SW480 (cell line): ENCODE measurements around the gene ADIRF.
A peak's percentile ranks its signal among the peaks of the same experiment; 100 is the strongest.
"Not testable (repeated sequence)": the region's sequence is repeated elsewhere in the genome, so short reads cannot be mapped to it uniquely, and the experiment has no call there.

ENCODE experiments used
- DNase-seq: peaks from one replicate; pipeline ENCODE4 v3.0.0-alpha.2; 2016; ENCODE audit warnings: low spot score

The ADIRF gene

GRCh38 chr10:86968271-86968993 lies at the start of gene ADIRF:
TSS of gene ADIRF (plus strand) at chr10:86968482. CDS start at chr10:86968545, 63 bp downstream.
- DNase-seq, result peak; percentile 57

GRCh38 chr10:86922553-86922961 lies 45.7 kb upstream of the ADIRF start:
- DNase-seq, result no peak

DNA sequence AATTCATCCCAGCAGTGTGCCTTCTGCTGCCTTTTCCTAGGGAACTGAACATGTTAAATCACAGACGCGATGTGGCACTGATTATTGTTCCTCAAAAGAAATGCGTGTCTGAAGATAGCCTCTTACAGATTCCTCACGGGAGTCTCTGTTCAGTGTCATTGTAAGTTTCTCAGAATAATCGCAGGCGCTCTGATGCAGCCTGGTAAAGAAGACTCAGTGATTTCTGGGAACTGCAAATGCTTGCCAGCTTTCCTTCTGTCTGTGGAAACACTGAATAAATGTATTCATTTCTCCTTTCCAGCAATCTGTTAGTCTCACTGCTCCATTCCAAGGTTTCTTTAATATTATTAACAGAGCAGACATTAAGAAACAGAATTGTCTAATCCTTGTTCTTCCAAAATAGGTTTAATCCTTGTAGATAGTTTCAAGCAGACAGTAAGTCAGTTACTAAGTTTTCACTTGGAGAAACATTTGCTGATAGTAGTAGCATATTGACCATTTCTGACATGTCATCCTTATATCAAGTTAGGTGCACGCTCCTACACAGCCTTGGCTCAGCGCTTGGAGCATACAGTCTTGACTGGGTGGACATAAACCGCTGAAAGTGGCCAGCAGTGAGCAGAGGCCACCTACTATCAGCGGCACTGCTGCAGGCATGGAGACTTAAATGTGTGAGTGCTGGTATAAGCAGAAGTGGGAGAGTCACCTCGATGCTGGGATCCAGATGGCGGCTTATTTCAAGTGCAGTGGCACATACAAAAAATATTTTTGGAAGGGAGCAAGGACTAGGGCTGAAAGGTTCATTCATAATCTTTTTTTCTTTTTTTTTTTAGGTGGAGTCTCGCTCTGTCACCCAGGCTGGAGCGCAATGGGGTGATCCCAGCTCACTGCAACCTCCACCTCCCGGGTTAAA lies 38.6 kb upstream of the ADIRF start:
- no peak for DNase-seq

DNA sequence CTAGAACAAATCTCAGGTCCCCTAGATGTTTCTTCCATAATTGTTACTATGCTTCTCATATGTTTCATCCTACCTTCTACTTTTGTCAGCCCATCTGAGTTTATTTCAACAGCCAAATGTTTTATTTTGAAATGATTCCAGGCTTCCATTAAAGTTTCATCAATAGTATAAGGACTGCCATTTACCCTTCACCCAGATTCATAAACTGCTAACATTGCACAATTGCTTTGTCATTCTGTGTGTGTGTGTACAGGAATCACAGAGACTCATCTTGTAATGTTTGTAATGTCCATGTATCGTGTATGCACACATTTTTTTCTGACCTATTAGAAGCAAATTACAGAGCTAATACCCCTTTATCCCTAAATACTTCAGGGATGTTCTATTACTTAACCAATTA lies 36.4 kb upstream of the ADIRF start:
- no peak for DNase-seq

- DNase-seq, result no peak
These were observed 35.6 kb upstream of the ADIRF start for GRCh38 chr10:86932674-86933073.

- DNase-seq, result not testable (repeated sequence)
These were observed 34.0 kb upstream of the ADIRF start for GRCh38 chr10:86934162-86934711.

DNA sequence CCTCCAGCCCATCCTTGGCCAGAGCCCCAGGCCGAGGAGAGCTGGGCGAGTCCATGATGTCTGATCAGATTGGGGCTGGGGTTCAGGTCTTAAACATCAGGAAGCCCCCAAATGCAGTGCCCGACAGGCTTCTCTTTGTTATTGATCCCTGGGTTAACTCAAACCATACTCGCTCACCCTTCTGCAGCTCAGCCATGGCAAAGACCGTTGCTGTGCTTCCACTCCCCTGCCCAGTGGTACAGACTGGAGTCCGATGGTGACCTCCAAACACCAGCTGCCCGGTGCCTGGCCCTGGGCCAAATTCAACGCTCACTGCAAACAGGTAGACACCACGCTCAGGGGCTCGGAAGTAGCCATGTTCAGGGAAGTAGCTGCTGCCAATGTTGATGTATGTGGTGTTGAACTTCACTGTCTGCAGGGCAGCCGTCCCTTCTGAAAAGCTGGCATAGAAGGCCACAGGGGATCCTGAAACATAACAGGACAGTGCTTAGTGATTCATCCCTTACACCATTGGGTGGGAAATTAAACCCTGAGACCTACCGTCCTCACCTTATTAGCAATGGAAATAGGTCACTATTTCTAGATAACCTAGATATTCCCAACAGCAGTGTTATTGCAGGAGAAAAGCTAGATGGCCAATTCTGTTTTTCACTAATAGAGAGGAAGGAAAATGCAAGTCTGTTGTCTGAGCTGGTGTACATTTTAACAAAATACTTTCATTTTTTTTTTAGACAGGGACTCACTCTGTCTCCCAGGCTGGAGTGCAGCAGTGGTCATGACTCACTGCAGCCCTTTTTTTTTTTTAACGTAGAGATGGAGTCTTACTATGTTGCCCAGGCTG lies 31.4 kb upstream of the ADIRF start:
- DNase-seq, result no peak

DNA sequence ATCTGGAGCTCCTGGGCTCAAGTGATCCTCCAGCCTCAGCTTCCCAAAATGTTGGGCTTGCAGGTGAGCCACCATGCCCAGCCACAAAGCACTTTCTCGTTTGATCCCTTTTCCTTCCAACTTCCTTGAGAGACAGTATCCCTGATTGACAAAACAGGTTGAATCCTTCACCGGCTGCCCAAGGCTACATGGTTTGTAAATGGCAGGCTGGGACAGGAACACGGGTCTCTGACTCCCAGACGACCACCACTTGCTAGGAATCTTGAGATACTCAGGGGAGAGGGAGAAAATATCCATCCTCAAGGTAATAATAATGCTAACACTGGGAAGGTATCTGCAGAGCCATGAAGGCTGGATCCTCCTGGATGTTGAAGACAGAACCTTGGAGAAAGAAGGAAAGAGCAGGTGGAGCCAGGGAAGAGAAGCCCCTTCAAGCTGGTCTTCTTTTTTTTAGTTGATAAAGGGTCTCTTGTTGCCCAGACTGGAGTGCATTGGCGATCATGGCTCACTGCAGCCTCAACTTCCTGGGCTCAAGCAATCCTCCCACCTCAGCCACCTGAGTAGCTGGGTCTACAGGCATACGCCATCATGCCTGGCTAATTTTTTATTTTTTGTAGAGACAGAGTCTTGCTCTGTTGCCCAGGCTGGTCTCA lies 30.7 kb upstream of the ADIRF start:
- no peak for DNase-seq

DNA sequence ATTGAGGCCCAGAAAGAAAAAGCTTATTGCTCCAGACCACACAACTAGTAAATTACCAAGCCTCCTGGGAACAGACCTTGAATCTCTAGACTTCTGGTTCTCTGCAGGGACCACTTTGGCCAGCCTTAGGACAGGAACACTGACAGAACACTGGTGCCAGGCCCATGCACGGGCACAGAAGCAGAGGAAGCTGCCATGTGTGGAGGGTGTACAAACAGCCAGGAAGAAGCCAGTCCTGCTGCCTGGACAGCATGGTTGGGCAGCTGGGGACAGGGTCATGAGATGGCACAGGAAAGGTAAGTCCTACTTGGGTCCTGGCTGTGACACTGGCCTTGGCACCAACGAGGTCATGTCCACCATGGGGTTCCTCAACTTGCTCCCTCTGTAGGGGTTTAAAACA lies 30.0 kb upstream of the ADIRF start:
- DNase-seq, result no peak

- not testable (repeated sequence) for DNase-seq
These were observed 28.2 kb upstream of the ADIRF start for GRCh38 chr10:86940076-86940475.

- DNase-seq, result no peak
These were observed 27.6 kb upstream of the ADIRF start for GRCh38 chr10:86940677-86941076.

- no peak for DNase-seq
These were observed 26.9 kb upstream of the ADIRF start for GRCh38 chr10:86941426-86941825.

- no peak for DNase-seq
These were observed 26.3 kb upstream of the ADIRF start for GRCh38 chr10:86941991-86942421.

- no peak for DNase-seq
These were observed 25.6 kb upstream of the ADIRF start for GRCh38 chr10:86942441-86943315.

- no peak for DNase-seq
These were observed 24.8 kb upstream of the ADIRF start for GRCh38 chr10:86943316-86944030.

GRCh38 chr10:86944031-86944419 lies 24.3 kb upstream of the ADIRF start:
- DNase-seq, result no peak

DNA sequence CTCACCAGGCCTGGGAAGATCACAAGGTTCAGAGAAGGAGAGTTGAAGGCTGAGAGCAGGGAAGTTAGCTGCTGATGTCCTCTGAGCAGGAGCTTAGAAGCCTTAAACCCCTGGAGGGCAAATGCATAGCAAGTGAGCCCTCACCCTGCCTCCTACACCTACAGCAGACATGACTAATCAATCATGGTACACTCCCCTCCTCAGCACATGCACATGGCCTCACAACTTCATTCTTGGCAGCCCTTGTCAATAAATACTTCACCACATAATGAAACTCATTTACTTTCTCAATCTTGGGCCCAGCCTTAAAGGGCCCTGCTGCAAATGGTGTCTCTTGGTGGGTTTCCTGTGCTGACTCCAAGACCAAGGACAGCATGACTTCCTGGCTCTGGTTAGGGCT lies 23.8 kb upstream of the ADIRF start:
- no peak for DNase-seq

GRCh38 chr10:86944907-86945306 lies 23.4 kb upstream of the ADIRF start:
- no peak for DNase-seq

DNA sequence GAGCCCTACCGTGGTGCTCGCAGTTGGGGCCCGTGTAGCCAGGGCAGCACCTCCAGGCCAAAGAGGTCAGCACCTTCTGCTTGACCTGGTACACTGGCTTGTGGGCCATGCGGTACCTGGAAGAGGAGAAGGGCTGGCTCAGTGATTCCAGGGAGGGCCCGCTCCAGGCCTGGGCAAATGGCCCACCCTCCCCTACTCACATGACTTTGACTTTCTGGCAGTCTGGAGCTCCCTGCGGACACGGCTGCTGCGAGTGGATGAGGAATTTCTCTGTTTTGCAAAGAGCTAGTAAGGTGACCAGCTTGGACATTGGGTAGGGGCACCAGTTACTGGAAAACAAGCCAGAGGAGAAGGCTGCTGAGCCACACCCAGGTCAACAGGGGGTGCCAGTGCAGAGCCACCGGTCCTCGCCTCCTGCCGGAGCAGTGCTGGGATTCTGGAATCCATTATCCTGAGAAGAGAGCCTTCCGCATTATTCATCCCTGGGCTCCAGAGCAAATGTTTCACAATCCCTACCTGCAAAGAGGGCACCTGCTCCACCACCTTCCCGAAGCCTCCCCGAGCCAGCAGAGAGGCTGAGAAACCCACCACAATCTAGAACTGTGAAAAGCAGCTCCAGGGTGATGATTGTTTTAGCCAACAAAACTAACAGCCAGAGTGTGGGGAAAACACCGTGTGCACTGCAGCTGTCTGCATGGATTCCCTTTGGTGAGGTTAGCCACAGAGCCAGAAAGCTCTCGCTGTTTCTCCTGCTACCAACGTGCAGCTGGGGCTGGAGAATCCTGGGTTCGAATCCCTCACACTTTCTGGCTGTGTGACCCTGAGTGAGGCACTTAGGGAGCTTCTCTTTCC lies 22.7 kb upstream of the ADIRF start:
- DNase-seq, result peak; percentile 26
